Measurements from ENCODE around the gene LUZP2. TPM values are rescaled to one million over a fixed set of nuclear protein-coding genes. Genes with fewer than 3 reads are reported as not detected.

LUZP2 gene
- total and polyA plus RNA-seq, 4 donors, result 0.05 TPM; not detected in 3

GRCh38 chr11:24688981-24689380 lies 192.1 kb downstream of the LUZP2 start (continued):
- TF ChIP-seq EGR1 (IDR thresholded peaks at IDR 0.05; ENCODE audit: low read depth in 2 of 2) (no peak), FOXA2 (IDR thresholded peaks at IDR 0.05) (no peak)

DNA sequence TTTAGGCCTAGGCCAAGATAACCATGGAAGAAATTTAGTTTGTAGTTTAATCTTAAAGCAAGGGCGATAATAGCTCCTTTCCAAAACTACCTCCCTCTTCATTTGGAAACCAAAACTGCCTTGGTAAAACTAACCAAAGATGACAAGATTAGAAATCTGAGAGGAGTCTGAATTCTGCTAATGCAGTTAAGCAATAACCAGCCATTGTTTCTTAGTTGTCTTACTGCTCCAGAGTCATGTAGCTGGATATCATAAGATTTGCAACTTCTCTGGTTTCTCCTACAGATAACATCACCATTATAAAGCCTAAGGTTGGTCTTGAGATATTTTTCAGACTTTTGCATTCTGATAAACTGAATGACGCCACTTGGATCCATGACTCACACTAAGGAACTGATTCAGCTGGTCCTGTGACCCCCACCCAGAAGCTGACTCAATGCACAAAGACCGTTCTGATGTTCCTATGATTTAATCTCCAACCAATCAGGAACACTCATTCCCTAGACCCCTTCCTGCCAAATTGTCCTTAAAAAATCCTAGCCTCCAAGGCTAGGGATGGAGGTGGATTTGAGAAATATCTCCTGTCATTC lies 200.8 kb downstream of the LUZP2 start:
- H3K9me3 ChIP-seq (ENCODE audit: control insufficient read depth in 4 of 4, low read length in 3 of 4), result peaks cover 0 to 4% (median 0%) of the 10 kb centered on the region in 4 donors
- H3K36me3 ChIP-seq (ENCODE audit: control insufficient read depth in 4 of 4, insufficient read depth in 3 of 4, low read depth in 1 of 4, low read length in 3 of 4), result no peaks in the 10 kb centered on the region
- H3K9ac ChIP-seq (ENCODE audit: low read depth in 1 of 2, low read length in 2 of 2), result no peak overlapping the region
- H3K27me3 ChIP-seq (ENCODE audit: control insufficient read depth in 4 of 4, insufficient read depth in 4 of 4, low read length in 3 of 4), result no peaks in the 10 kb centered on the region
- no peak overlapping the region for H3K4me3 ChIP-seq (ENCODE audit: low read depth in 1 of 3, low read length in 3 of 3)
- H3K27ac ChIP-seq (ENCODE audit: low read depth in 1 of 2, low read length in 2 of 2), result no peak overlapping the region
- no peak for DNase-seq (ENCODE audit: low spot score)
- WGBS, result 88% methylated on average over 3 of the region's 3 CpGs
- TF ChIP-seq, protein P1, sequence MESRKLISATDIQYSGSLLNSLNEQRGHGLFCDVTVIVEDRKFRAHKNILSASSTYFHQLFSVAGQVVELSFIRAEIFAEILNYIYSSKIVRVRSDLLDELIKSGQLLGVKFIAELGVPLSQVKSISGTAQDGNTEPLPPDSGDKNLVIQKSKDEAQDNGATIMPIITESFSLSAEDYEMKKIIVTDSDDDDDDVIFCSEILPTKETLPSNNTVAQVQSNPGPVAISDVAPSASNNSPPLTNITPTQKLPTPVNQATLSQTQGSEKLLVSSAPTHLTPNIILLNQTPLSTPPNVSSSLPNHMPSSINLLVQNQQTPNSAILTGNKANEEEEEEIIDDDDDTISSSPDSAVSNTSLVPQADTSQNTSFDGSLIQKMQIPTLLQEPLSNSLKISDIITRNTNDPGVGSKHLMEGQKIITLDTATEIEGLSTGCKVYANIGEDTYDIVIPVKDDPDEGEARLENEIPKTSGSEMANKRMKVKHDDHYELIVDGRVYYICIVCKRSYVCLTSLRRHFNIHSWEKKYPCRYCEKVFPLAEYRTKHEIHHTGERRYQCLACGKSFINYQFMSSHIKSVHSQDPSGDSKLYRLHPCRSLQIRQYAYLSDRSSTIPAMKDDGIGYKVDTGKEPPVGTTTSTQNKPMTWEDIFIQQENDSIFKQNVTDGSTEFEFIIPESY (IDR thresholded peaks at IDR 0.05), result no peak
- TF ChIP-seq RXRA (IDR thresholded peaks at IDR 0.05), result no peak
- no peak for TF ChIP-seq HNF4G (IDR thresholded peaks at IDR 0.05)
- no peaks in the 10 kb centered on the region for H3K4me1 ChIP-seq (ENCODE audit: control insufficient read depth in 4 of 4, insufficient read depth in 4 of 4, low read length in 3 of 4)

DNA sequence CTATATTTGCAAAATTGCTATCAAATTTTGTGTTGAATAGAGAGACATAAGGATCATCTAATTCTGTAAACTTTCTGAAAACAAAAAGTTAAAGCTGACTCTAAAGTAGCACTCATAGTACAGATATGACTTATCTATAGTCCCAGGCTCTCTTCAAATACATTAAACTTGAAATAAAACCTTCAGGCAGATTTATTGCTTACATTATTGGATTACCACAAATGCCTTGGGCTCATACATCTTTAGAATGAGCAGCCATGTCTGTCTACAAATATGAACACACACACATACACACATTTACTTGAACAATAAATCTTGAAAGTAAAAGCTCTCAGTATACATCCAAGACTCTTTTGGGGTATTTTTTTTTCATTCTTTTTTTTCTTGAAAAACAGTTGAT lies 207.9 kb downstream of the LUZP2 start:
- Histone ChIP-seq H3K4me3 (ENCODE audit: low read depth in 1 of 3, low read length in 3 of 3) (no peak overlapping the region), H3K4me1 (ENCODE audit: control insufficient read depth in 4 of 4, insufficient read depth in 4 of 4, low read length in 3 of 4) (no peaks in the 10 kb centered on the region), H3K36me3 (ENCODE audit: control insufficient read depth in 4 of 4, insufficient read depth in 3 of 4, low read depth in 1 of 4, low read length in 3 of 4) (no peaks in the 10 kb centered on the region), H3K9me3 (ENCODE audit: control insufficient read depth in 4 of 4, low read length in 3 of 4) (no peaks in the 10 kb centered on the region), H3K9ac (ENCODE audit: low read depth in 1 of 2, low read length in 2 of 2) (no peak overlapping the region), H3K27ac (ENCODE audit: low read depth in 1 of 2, low read length in 2 of 2) (no peak overlapping the region), H3K27me3 (ENCODE audit: control insufficient read depth in 4 of 4, insufficient read depth in 4 of 4, low read length in 3 of 4) (no peaks in the 10 kb centered on the region)
- TF ChIP-seq HNF4A (conservative IDR thresholded peaks at IDR 0.05) (no peak), YY1 (IDR thresholded peaks at IDR 0.05) (no peak), GABPA (IDR thresholded peaks at IDR 0.05 in 1 of 2, conservative IDR thresholded peaks at IDR 0.05 in 1 of 2) (no peak), JUND (IDR thresholded peaks at IDR 0.05) (no peak), FOXA1 (IDR thresholded peaks at IDR 0.05) (no peak), FOXA2 (IDR thresholded peaks at IDR 0.05) (no peak), NR2F2 (IDR thresholded peaks at IDR 0.05) (no peak)
- DNase-seq (ENCODE audit: low spot score), result no peak

DNA sequence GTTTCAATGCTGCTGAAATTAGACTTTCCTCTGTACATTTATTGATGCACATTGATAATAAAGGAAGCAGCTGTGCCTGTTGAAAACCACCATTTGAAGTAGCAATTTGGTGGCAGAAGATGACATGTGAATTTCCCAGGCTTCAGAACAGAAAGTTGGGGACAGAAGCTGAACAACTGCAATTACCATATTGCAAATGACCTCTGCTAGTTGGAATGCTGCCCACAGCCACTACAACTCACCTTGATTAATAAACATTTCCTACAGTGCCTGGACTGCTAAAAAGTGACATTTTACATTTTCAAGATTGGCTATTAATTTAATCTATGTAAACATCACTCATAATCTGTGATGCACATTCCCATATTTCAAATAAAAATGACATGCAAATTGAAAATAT lies 208.6 kb downstream of the LUZP2 start:
- Histone ChIP-seq H3K4me3 (ENCODE audit: low read depth in 1 of 3, low read length in 3 of 3) (no peak overlapping the region), H3K9me3 (ENCODE audit: control insufficient read depth in 4 of 4, low read length in 3 of 4) (no peaks in the 10 kb centered on the region), H3K27ac (ENCODE audit: low read depth in 1 of 2, low read length in 2 of 2) (no peak overlapping the region), H3K36me3 (ENCODE audit: control insufficient read depth in 4 of 4, insufficient read depth in 3 of 4, low read depth in 1 of 4, low read length in 3 of 4) (no peaks in the 10 kb centered on the region), H3K27me3 (ENCODE audit: control insufficient read depth in 4 of 4, insufficient read depth in 4 of 4, low read length in 3 of 4) (no peaks in the 10 kb centered on the region), H3K9ac (ENCODE audit: low read depth in 1 of 2, low read length in 2 of 2) (no peak overlapping the region), H3K4me1 (ENCODE audit: control insufficient read depth in 4 of 4, insufficient read depth in 4 of 4, low read length in 3 of 4) (peaks cover 0 to 4% (median under 1%) of the 10 kb centered on the region in 4 donors)
- TF ChIP-seq JUND (IDR thresholded peaks at IDR 0.05), result no peak
- TF ChIP-seq GABPA (IDR thresholded peaks at IDR 0.05 in 1 of 2, conservative IDR thresholded peaks at IDR 0.05 in 1 of 2), result no peak
- TF ChIP-seq RXRA (IDR thresholded peaks at IDR 0.05), result no peak
- TF ChIP-seq EGR1 (IDR thresholded peaks at IDR 0.05; ENCODE audit: low read depth in 2 of 2), result no peak
- TF ChIP-seq FOXA2 (IDR thresholded peaks at IDR 0.05), result no peak
- TF ChIP-seq, protein P1 (IDR thresholded peaks at IDR 0.05), result no peak
- TF ChIP-seq ATF3 (IDR thresholded peaks at IDR 0.05), result no peak
- no peak for TF ChIP-seq HNF4A (conservative IDR thresholded peaks at IDR 0.05)
- TF ChIP-seq CTCF (IDR thresholded peaks at IDR 0.05; ENCODE audit: low read depth, low read length, missing input control), result no peak
- no peak for TF ChIP-seq MAX (IDR thresholded peaks at IDR 0.05)
- TF ChIP-seq RAD21 (IDR thresholded peaks at IDR 0.05), result no peak
- TF ChIP-seq FOXA1 (IDR thresholded peaks at IDR 0.05), result no peak
- DNase-seq (ENCODE audit: low spot score), result no peak

All from liver (tissue), 9 donors.